RWPE2 (cell line): ENCODE measurements around the gene PHF8.

Experiments used
- ATAC-seq: fragments of 200-7000 bp; cut with Tn5 transposase; 3 replicates; pipeline ENCODE4 v1.9.1; 2021; ENCODE audit warnings: low read depth
- DNase-seq: peaks from one replicate; pipeline ENCODE4 v3.0.0-alpha.2; 2020; ENCODE audit warnings: low spot score
- H3K27ac ChIP-seq: fragments of 450-650 bp; 2 replicates; pipeline ENCODE4 v1.5.1; 2017; ENCODE audit warnings: mild to moderate bottlenecking; ENCODE audit not compliant: poor library complexity, severe bottlenecking
- H3K27me3 ChIP-seq: fragments of 250-450 bp; sonication (Bioruptor Pico); 2 replicates; pipeline ENCODE4 v1.5.1; 2021; ENCODE audit warnings: mild to moderate bottlenecking, moderate library complexity; ENCODE audit not compliant: insufficient read depth, poor library complexity, severe bottlenecking
- H3K36me3 ChIP-seq: fragments of 250-450 bp; sonication (Bioruptor Pico); 2 replicates; pipeline ENCODE4 v1.5.1; 2020; ENCODE audit warnings: low read depth, mild to moderate bottlenecking, moderate library complexity
- H3K4me1 ChIP-seq: fragments of 250-450 bp; sonication (Bioruptor Pico); 2 replicates; pipeline ENCODE4 v1.5.1; 2021; ENCODE audit warnings: mild to moderate bottlenecking, moderate library complexity; ENCODE audit not compliant: insufficient read depth, poor library complexity, severe bottlenecking
- H3K4me3 ChIP-seq: fragments of 250-450 bp; sonication (Bioruptor Pico); 2 replicates; pipeline ENCODE4 v1.5.1; 2021; ENCODE audit warnings: mild to moderate bottlenecking, moderate library complexity; ENCODE audit not compliant: severe bottlenecking
- H3K9me3 ChIP-seq: fragments of 250-450 bp; sonication (Bioruptor Pico); 2 replicates; pipeline ENCODE4 v1.5.1; 2021; ENCODE audit warnings: mild to moderate bottlenecking, moderate library complexity; ENCODE audit not compliant: severe bottlenecking
- CTCF ChIP-seq: fragments of 450-650 bp; IDR thresholded peaks from one replicate; pipeline ENCODE4 v1.5.1; 2017; ENCODE audit warnings: mild to moderate bottlenecking, moderate library complexity; ENCODE audit not compliant: poor library complexity, severe bottlenecking

The PHF8 gene

DNA sequence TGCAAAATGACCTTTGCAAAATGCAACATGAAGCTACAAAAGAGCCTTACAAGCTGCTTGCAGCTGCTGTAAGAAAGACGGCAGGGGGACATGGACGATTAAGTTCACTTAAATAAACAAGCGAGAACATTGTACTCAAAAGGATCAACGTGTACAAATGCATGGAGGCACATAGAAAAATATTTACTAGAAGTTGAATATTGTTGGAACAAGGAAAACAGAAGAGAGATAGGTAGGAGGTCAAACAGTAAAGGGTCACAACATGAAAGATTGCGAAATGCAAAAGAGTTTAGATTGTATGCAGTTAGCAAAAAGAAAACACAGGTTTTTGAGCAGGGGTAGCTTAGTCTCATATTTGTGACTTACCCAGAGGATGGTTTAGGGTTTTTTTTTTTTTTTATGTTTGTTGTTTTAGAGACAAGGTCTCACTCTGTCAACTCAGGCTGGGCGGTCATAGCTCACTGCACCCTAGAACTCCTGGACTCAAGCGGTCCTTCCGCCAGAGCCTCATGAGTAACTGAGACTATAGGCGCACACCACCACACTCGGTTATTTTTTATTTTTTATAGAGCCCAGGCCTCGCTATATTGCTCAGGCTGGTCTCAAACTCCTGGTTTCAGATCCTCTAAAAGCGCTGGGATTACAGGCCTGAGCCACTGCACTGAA, 1.4 kb upstream of the PHF8 start:
- no peak overlapping the region for H3K27ac ChIP-seq
- ATAC-seq (no peak), DNase-seq (no peak)
- H3K4me3 ChIP-seq, result no peak overlapping the region
- peaks cover 3% of the 10 kb centered on the region; the same call in 1 of the 2 replicates for H3K36me3 ChIP-seq
- no peaks in the 10 kb centered on the region for H3K4me1 ChIP-seq
- no peak for TF ChIP-seq CTCF
- no peaks in the 10 kb centered on the region for H3K27me3 ChIP-seq
- H3K9me3 ChIP-seq, result no peaks in the 10 kb centered on the region

GRCh38 chrX:54044877-54045338, 635 bp upstream of the PHF8 start:
- DNase-seq (no peak), ATAC-seq (no peak)
- H3K4me3 ChIP-seq, result peak overlapping the region; percentile 61
- H3K27ac ChIP-seq, result peak overlapping the region; percentile 74
- TF ChIP-seq CTCF, result no peak
- H3K9me3 ChIP-seq, result no peaks in the 10 kb centered on the region
- peaks cover 9% of the 10 kb centered on the region; the same call in 1 of the 2 replicates for H3K36me3 ChIP-seq
- H3K4me1 ChIP-seq, result no peaks in the 10 kb centered on the region
- no peaks in the 10 kb centered on the region for H3K27me3 ChIP-seq

DNA sequence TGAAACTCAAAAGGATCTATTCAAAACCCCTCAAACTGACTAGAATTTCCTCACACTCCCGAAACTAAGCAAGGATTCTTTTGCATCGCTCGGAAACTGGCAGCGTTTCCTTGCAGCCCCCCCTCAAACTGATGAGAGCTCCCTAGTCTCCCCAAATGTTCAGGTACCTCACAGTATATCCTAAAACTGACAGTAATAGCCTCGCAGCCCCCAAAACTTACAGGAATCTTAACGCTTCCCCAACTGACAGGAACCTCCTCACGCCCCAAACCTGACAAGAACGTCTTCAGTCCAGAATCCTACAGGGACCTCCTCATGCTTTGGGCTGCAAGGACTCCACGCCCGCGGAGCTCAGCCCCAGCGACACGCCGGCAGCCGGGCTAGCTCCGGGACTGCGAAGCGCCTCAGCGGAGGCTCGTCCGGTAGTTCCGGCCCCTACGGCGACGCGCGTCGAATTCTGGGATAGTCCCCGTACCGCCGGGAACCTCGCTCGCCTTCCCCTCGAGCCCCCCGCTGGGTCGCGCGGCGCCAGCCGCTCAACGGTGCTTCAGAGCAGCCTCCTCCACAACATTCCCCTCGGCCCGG, 640 bp downstream of the PHF8 start:
- peak overlapping the region; percentile 74 for H3K27ac ChIP-seq
- peak overlapping the region; percentile 61 for H3K4me3 ChIP-seq
- ATAC-seq, result peak; percentile 31
- no peak for DNase-seq
- H3K27me3 ChIP-seq, result no peaks in the 10 kb centered on the region
- no peak for TF ChIP-seq CTCF
- no peaks in the 10 kb centered on the region for H3K4me1 ChIP-seq
- peaks cover 13% of the 10 kb centered on the region; the same call in 1 of the 2 replicates for H3K36me3 ChIP-seq
- H3K9me3 ChIP-seq, result no peaks in the 10 kb centered on the region

DNA sequence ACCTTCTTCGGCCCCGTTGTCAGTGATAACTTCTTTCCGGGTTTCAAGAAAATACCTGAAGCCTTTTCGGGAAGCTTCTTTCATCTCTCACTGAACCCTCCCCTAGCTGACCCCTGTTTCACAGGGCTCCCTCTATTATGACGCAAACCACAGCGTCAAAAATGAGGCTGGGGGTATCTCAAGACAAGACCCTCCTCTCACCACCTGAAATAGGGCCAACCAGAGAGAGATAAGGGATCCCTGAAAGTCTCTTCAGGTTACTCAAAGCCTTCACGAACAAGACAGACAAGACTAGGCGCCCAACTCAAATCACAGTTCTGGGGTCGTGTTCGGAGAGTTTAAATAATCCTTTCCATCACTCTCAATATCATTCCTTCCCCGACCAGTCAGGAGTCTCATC, 1.2 kb downstream of the PHF8 start:
- H3K36me3 ChIP-seq, result peaks cover 13% of the 10 kb centered on the region; the same call in 1 of the 2 replicates
- no peak for TF ChIP-seq CTCF
- peak overlapping the region; percentile 61 for H3K4me3 ChIP-seq
- no peak for DNase-seq
- peak overlapping the region; percentile 74 for H3K27ac ChIP-seq
- H3K27me3 ChIP-seq, result no peaks in the 10 kb centered on the region
- H3K9me3 ChIP-seq, result no peaks in the 10 kb centered on the region
- ATAC-seq, result no peak
- H3K4me1 ChIP-seq, result no peaks in the 10 kb centered on the region

DNA sequence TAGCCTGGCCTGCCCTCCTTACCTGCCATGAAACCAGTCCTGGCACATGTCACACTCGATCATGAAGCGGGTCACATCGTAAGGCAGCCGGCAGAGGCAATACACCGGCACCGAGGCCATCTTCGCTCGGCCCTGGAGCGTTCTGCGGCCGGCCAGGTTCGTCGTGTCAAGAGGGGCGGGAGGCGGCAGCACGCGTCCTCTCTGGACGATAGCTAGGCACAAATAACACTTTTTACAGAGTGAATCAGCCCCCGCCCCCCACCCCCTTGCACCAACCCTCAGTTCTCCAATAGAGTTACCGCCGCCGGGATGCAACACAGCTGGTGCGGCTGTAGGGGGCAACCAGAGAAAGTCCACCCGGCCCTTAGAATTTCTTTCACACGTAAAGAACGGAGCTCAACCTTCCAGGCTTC, 1.7 kb downstream of the PHF8 start:
- peak; percentile 35 for TF ChIP-seq CTCF
- peak; percentile 24; the same call in 2 of the 3 replicates for ATAC-seq
- Histone ChIP-seq H3K27me3 (no peaks in the 10 kb centered on the region), H3K9me3 (no peaks in the 10 kb centered on the region), H3K27ac (no peak overlapping the region), H3K36me3 (peaks cover 13% of the 10 kb centered on the region; the same call in 1 of the 2 replicates), H3K4me3 (peak overlapping the region; percentile 61), H3K4me1 (no peaks in the 10 kb centered on the region)
- DNase-seq, result no peak
